Activated naive CD4-positive, alpha-beta T cell treated with anti-CD3 and anti-CD28 coated beads for 36 hours (primary cell): ENCODE results near the gene ARMC6. TPM values are rescaled to one million over a fixed set of nuclear protein-coding genes. Genes with fewer than 3 reads are reported as not detected.

Experiments used
- CTCF ChIA-PET: fragments of 350-600 bp; sonication (Branson Sonifier 250); formaldehyde crosslinking; loops from one replicate; lab custom pipeline; 2021; ENCODE audit warnings: antibody characterized with exemption; lab: Charles Lee
- DNase-seq: peaks from one replicate; pipeline ENCODE4 v3.0.0-alpha.2; 2020
- H3K27ac Mint-ChIP-seq: one replicate; pipeline ENCODE4 v1.8.0; 2021; ENCODE audit warnings: mild to moderate bottlenecking, mixed read lengths
- H3K27me3 Mint-ChIP-seq: one replicate; pipeline ENCODE4 v1.8.0; 2021; ENCODE audit warnings: low read depth, mixed read lengths
- H3K36me3 Mint-ChIP-seq: one replicate; pipeline ENCODE4 v1.8.0; 2021; ENCODE audit warnings: low read depth, mixed read lengths
- H3K4me1 Mint-ChIP-seq: one replicate; pipeline ENCODE4 v1.8.0; 2021; ENCODE audit warnings: low read depth, mixed read lengths
- H3K4me3 Mint-ChIP-seq: one replicate; pipeline ENCODE4 v1.8.0; 2021; ENCODE audit warnings: mild to moderate bottlenecking, moderate library complexity, mixed read lengths
- H3K9me3 Mint-ChIP-seq: one replicate; pipeline ENCODE4 v1.8.0; 2021; ENCODE audit warnings: mixed read lengths
- intact Hi-C: fragments of 100-400 bp; cut with micrococcal nuclease; formaldehyde crosslinking; loops from one replicate; pipeline ENCODE4 v1.15.1; 2023
- total RNA-seq, 2 experiments: library from RNA; stranded (reverse); gene quantifications; one replicate each; pipeline ENCODE4 v1.2.3, GENCODE V29; 2021

Gene ARMC6
- total RNA-seq, 2 experiments from 2014 or later = 24.2 to 24.6 TPM

- H3K36me3 Mint-ChIP-seq = peaks cover 5% of the 10 kb centered on the region
- CTCF ChIA-PET = interaction anchor here (0.6 to 1.3 kb wide), 5 partner anchors 15 to 497 kb away, joined by 3 to 7 read pairs (median 3); partner anchors contain the start of gene UBA52
- intact Hi-C loops = no loop called here
- H3K4me1 Mint-ChIP-seq = peaks cover 34% of the 10 kb centered on the region
- H3K27me3 Mint-ChIP-seq = no peaks in the 10 kb centered on the region
- H3K4me3 Mint-ChIP-seq = no peak overlapping the region
- no peak for DNase-seq
- H3K9me3 Mint-ChIP-seq = no peaks in the 10 kb centered on the region
- no peak overlapping the region for H3K27ac Mint-ChIP-seq
Measured at GRCh38 chr19:19068659-19069654, 35.6 kb downstream of the ARMC6 start.

- no peak for DNase-seq
- no peak overlapping the region for H3K4me3 Mint-ChIP-seq
- intact Hi-C loops = no loop called here
- peaks cover 18% of the 10 kb centered on the region for H3K4me1 Mint-ChIP-seq
- no peaks in the 10 kb centered on the region for H3K9me3 Mint-ChIP-seq
- H3K27me3 Mint-ChIP-seq = no peaks in the 10 kb centered on the region
- peaks cover 7% of the 10 kb centered on the region for H3K36me3 Mint-ChIP-seq
- no peak overlapping the region for H3K27ac Mint-ChIP-seq
- CTCF ChIA-PET = no interaction called here
Measured at GRCh38 chr19:19071897-19072296, 38.5 kb downstream of the ARMC6 start.

GRCh38 chr19:19074196-19074882 lies 40.9 kb downstream of the ARMC6 start:
- CTCF ChIA-PET = interaction anchor here (1.1 to 1.8 kb wide), 2 partner anchors 9 to 100 kb away, joined by 3 to 5 read pairs; no protein-coding TSS in a partner anchor
- DNase-seq = no peak
- Mint-ChIP-seq H3K36me3 (peaks cover 8% of the 10 kb centered on the region), H3K27me3 (no peaks in the 10 kb centered on the region), H3K4me3 (no peak overlapping the region), H3K27ac (no peak overlapping the region), H3K4me1 (peaks cover 7% of the 10 kb centered on the region), H3K9me3 (no peaks in the 10 kb centered on the region)
- intact Hi-C loops = no loop called here

GRCh38 chr19:19075126-19075525 lies 41.7 kb downstream of the ARMC6 start:
- no peak overlapping the region for H3K27ac Mint-ChIP-seq
- H3K4me1 Mint-ChIP-seq = peaks cover 5% of the 10 kb centered on the region
- no peaks in the 10 kb centered on the region for H3K27me3 Mint-ChIP-seq
- H3K4me3 Mint-ChIP-seq = no peak overlapping the region
- peaks cover 8% of the 10 kb centered on the region for H3K36me3 Mint-ChIP-seq
- intact Hi-C loops = no loop called here
- CTCF ChIA-PET = interaction anchor here (1.1 kb wide), 1 partner anchor 10 kb away, joined by 3 read pairs; no protein-coding TSS in a partner anchor
- no peaks in the 10 kb centered on the region for H3K9me3 Mint-ChIP-seq
- no peak for DNase-seq

GRCh38 chr19:19076476-19076875 lies 43.1 kb downstream of the ARMC6 start:
- intact Hi-C loops = no loop called here
- CTCF ChIA-PET = interaction anchor here (0.7 kb wide), 2 partner anchors 22 to 23 kb away, joined by 3 read pairs; no protein-coding TSS in a partner anchor
- Mint-ChIP-seq H3K27me3 (no peaks in the 10 kb centered on the region), H3K4me1 (peaks cover 5% of the 10 kb centered on the region), H3K27ac (no peak overlapping the region), H3K36me3 (peaks cover 6% of the 10 kb centered on the region), H3K4me3 (no peak overlapping the region), H3K9me3 (no peaks in the 10 kb centered on the region)
- no peak for DNase-seq

GRCh38 chr19:19077103-19077502 lies 43.7 kb downstream of the ARMC6 start:
- H3K4me3 Mint-ChIP-seq = no peak overlapping the region
- H3K27ac Mint-ChIP-seq = no peak overlapping the region
- DNase-seq = no peak
- intact Hi-C loops = no loop called here
- H3K27me3 Mint-ChIP-seq = no peaks in the 10 kb centered on the region
- peaks cover 5% of the 10 kb centered on the region for H3K4me1 Mint-ChIP-seq
- H3K36me3 Mint-ChIP-seq = peaks cover 3% of the 10 kb centered on the region
- CTCF ChIA-PET = interaction anchor here (0.7 kb wide), 1 partner anchor 23 kb away, joined by 3 read pairs; no protein-coding TSS in a partner anchor
- no peaks in the 10 kb centered on the region for H3K9me3 Mint-ChIP-seq

GRCh38 chr19:19078801-19079200 lies 45.4 kb downstream of the ARMC6 start:
- Mint-ChIP-seq H3K9me3 (no peaks in the 10 kb centered on the region), H3K4me3 (no peak overlapping the region), H3K4me1 (peaks cover 5% of the 10 kb centered on the region), H3K27me3 (no peaks in the 10 kb centered on the region), H3K36me3 (peaks cover 3% of the 10 kb centered on the region), H3K27ac (no peak overlapping the region)
- CTCF ChIA-PET = interaction anchor here (0.6 kb wide), 1 partner anchor 142 kb away, joined by 3 read pairs; no protein-coding TSS in a partner anchor
- intact Hi-C loops = no loop called here
- no peak for DNase-seq

- H3K36me3 Mint-ChIP-seq = peaks cover 3% of the 10 kb centered on the region
- no peaks in the 10 kb centered on the region for H3K27me3 Mint-ChIP-seq
- no peak overlapping the region for H3K27ac Mint-ChIP-seq
Measured at GRCh38 chr19:19079571-19079970, 46.2 kb downstream of the ARMC6 start.

GRCh38 chr19:19081642-19082151 lies 48.3 kb downstream of the ARMC6 start:
- no peak for DNase-seq
- no peaks in the 10 kb centered on the region for H3K9me3 Mint-ChIP-seq
- CTCF ChIA-PET = no interaction called here
- H3K4me3 Mint-ChIP-seq = no peak overlapping the region
- peaks cover 2% of the 10 kb centered on the region for H3K4me1 Mint-ChIP-seq
- peaks cover 2% of the 10 kb centered on the region for H3K36me3 Mint-ChIP-seq
- intact Hi-C loops = no loop called here
- no peaks in the 10 kb centered on the region for H3K27me3 Mint-ChIP-seq
- H3K27ac Mint-ChIP-seq = no peak overlapping the region

More at GRCh38 chr19:19079571-19079970, 46.2 kb downstream of the ARMC6 start:
- DNase-seq = no peak
- peaks cover 5% of the 10 kb centered on the region for H3K4me1 Mint-ChIP-seq
- H3K9me3 Mint-ChIP-seq = no peaks in the 10 kb centered on the region
- CTCF ChIA-PET = no interaction called here
- intact Hi-C loops = no loop called here
- H3K4me3 Mint-ChIP-seq = no peak overlapping the region

- Mint-ChIP-seq H3K27ac (no peak overlapping the region), H3K27me3 (no peaks in the 10 kb centered on the region), H3K36me3 (peaks cover 2% of the 10 kb centered on the region), H3K4me1 (no peaks in the 10 kb centered on the region), H3K9me3 (no peaks in the 10 kb centered on the region), H3K4me3 (no peak overlapping the region)
- CTCF ChIA-PET = no interaction called here
- intact Hi-C loops = no loop called here
- DNase-seq = no peak
Measured at GRCh38 chr19:19083413-19084178, 50.2 kb downstream of the ARMC6 start.

GRCh38 chr19:19087676-19088075 lies 54.3 kb downstream of the ARMC6 start:
- CTCF ChIA-PET = interaction anchor here (1.3 kb wide), 1 partner anchor 88 kb away, joined by 4 read pairs; no protein-coding TSS in a partner anchor
- Mint-ChIP-seq H3K27me3 (no peaks in the 10 kb centered on the region), H3K36me3 (peaks cover 2% of the 10 kb centered on the region), H3K4me1 (no peaks in the 10 kb centered on the region), H3K9me3 (no peaks in the 10 kb centered on the region), H3K27ac (no peak overlapping the region), H3K4me3 (no peak overlapping the region)
- intact Hi-C loops = no loop called here
- no peak for DNase-seq
